NB4 (cell line): ENCODE data around the gene RBBP8NL.

Experiments used
- CTCF ChIP-seq: IDR thresholded peaks from one replicate; pipeline ENCODE4 v1.5.1; 2012; ENCODE audit warnings: low read depth, low read length
- POLR2A ChIP-seq: IDR thresholded peaks from 2 replicates; pipeline ENCODE4 v1.6.1; 2011; ENCODE audit warnings: mild to moderate bottlenecking; ENCODE audit not compliant: insufficient read length; ENCODE audit errors: extremely low read depth

GRCh38 chr20:62392077-62392418 lies 35.3 kb downstream of the RBBP8NL start:
- TF ChIP-seq CTCF (no peak), POLR2A (no peak)
